Hepatic stellate cell (primary cell): Measurements from ENCODE around the gene CEP112.

ENCODE experiments used
- DNase-seq: peaks from one replicate; pipeline ENCODE4 v3.0.0; 2011; ENCODE audit warnings: low spot score

The CEP112 gene

DNA sequence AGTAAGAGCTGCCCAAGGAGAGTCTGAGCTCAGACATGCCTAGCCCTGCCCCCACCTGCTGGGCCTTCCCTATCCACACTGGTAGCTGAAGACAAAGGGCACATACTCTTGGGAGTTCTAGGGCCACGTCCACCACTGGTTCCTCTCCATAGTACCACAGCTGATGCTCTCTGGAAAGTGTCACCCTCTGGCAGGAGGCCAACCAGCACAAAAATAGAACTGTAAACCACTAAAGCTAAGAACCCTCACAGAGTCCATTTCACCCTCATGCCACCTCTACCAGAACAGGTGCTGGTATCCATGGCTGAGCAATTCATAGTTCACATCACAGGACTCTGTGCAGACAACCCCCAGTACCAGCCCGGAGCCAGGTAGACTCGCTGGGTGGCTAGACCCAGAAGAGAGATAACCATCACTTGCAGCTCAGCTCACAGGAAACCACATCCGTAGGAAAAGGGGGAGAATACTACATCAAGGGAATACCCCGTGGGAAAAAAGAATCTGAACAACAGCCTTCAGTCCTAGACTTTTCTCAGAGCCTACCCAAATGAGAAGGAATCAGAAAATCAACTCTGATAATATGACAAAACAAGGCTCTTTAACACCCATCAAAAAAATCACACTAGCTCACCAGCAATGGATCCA lies 115.3 kb downstream of the CEP112 start:
- no peak for DNase-seq

DNA sequence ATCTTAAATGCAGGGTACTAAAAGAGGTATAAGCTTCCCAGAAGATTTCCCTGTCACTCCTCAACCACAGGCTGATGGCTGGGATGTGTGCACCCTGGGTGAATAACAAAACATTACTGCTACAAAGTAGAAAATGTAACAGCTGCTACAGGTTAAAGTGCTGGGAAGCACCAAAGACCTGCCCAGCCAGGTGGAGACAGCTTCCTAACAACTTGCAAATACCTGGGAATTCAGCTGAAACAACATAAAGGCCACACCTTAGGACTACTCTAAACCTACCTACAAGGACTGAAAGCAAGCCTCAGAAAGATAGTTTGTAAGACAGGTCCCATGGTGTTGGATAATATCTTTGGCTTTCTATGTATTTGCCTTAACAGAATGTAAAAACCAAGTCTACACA lies 118.5 kb downstream of the CEP112 start:
- no peak for DNase-seq

DNA sequence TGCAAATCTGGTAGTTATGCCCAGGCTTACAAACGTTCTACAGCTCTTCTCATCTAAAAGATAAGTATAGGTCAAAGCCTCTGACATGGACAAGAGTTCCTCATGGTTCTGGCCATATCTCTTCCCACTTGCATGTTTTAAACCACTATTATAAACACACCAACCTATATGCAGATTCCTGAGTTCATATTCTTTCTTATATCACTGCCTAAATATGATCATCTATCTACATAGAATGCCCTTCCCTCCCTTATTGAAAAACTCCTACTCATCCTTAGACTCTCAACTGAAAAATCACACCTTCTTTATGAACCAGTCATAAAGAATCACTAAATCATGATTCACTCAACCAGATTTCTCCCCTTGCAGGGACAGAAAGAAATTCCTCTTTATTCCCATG lies 128.2 kb downstream of the CEP112 start:
- no peak for DNase-seq

DNA sequence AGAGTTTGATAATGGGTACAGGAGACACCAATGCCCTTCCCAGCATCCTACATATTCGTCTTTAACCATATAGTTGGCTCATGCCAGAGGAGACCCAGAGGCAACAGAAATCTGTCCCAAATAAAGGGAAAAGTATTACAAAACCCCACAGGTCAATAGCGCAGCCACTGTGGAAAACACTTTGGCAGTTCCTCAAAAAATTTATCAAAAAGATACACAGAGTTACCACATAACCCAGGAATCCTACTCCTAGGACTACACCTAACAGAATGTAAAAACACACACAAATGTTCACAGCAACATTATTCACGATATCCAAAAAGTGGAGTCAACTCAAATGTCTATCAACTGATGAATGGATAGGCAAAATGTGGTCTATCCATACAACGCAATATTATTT lies 135.8 kb downstream of the CEP112 start:
- DNase-seq, result no peak

DNA sequence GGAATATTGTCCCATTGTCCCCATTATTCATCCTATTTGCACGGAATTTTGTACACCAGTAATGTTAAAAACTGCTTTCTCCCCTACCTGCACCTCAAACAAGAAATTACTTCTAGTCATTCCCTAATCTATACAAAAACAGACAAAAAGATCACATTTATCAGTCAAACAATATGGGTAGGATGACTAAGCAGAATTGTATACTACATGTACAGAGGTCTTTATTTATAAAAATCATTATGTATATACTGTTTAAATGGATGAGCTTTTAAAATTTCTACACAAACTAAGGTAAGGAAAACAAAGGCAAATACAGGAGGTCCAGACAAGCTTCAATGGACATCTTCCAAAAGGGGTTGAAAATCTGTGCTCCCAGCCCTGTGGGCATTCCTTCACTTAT lies 137.7 kb downstream of the CEP112 start:
- no peak for DNase-seq

DNA sequence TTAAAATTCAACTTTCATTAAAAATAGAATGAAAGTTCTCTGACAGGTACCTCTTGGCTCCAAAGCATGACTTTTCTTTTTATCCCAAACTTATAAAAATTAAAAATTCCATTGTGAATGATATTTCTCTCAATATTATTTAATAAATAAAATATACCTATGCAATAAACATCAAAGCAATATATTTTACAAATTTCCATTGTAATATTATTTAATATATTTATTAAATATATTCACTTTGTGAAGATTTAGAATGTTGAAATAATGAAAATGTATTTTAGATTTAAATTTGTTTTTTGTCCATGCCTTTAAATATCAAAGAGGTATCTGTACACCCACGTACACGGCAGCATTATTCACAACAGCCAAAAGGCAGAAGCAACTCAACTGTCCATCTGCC lies 147.8 kb downstream of the CEP112 start:
- no peak for DNase-seq

DNA sequence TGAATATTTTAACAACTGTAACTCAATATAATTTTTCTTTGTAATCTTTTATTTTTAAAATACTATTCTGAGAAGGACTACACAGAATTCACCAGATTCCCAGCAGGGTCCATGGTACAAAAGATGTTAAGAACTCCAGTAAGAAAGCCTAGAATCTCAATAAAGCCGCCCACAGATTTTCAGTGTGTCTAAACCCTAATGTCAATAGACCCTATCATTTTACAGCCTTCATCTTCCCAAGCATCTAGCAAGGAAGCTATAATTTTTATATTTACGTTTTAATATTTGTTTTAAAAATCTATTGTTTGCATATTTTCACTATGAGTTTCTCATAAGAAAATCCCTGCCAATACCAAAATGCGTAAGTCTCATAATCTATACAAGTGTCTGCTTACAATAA lies 148.5 kb downstream of the CEP112 start:
- no peak for DNase-seq

DNA sequence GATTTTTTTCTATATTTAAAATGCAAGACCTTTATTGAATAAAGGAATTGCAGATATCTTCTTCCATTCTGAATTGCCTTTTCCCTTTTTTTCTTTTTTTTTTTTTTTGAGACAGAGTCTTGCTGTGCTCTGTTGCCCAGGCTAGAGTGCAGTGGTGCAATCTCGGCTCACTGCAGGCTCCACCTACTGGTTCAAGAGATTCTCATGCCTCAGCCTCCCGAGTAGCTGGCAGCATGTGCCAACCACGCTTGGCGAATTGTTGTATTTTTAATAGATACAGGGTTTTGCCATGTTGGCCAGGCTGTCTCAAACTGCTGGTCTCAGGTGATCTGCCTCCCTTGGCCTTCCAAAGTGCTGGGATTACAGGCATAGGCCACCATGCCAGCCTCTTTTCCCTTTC lies 151.5 kb downstream of the CEP112 start:
- no peak for DNase-seq

DNA sequence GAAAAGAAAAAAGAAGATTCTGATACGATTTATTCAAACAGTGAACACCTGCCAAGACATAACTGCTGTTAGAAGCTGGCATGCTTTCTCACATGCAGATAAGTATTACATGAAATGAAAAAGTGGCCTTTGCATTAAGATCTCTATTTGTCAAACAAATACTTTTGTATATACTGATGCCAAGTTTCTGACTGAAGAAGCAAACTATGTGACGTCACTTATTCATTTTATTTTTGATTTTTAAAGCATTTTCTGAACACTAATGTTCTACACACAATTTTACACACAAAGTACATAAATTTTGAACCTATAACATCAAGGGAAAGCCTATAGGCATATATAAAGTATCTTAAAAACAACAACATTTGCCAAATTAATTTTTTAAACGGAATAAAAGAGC lies 153.8 kb downstream of the CEP112 start:
- no peak for DNase-seq

DNA sequence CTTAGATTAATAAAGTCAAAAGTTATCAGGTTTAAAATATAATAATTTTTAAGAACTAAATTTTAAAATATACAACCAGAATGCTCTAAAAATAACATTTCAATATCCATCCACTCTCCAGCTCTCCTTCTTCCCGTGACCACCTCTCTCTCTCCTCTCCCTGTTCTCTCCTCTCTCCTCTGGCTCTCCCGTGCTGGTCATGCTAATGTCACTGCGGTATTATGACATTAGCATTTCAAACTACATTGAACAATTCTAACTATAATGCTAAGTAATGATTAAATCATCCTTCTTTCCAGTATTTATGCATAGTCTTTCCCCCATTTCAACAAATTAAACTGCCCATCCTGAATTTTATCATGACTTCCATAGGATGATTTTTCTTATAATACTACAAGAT lies 154.7 kb downstream of the CEP112 start:
- DNase-seq, result no peak

DNA sequence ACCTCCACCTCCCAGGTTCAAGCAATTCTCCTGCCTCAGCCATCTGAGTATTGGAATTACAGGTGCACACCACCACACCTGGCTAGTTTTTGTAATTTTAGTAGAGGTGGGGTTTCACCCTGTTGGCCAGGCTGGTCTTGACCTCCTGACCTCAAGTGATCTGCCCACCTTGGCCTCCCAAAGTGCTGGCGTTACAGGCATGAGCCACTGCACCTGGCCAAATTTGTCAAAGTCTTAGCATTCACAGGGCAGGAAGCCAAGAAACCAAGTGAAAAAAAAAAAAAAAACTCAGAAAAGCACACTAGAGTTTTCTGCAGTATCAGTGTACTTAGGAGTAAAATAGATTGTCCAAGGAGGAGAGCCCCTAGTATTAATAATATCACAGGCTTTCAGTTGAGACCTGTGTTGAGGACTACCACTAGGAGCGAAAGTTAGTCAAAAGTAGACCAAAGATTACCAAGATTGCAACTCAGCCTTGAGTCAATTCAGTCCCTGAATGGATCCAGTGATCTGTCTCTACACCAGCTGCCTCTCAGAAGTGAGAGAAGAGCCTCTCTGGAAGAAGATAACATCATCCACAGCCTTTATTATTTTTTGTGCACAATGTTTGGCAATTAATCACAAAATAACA lies 159.7 kb downstream of the CEP112 start:
- DNase-seq, result no peak

DNA sequence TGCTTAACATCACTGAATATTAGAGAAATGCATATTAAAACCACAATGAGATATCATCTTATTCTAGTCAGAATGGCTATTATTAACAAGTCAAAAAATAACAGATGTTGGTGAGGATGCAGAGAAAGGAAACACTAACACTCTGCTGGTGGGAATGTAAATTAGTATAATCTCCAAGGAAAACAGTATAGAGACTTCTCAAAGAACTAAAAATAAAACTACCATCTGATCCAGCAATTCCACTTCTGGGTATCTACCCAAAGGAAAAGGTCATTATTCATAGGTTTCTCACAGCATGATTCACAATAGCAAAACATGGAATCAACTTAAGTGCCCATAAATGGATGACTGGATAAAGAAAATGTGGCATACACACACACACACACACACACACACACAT lies 166.4 kb downstream of the CEP112 start:
- DNase-seq, result no peak

DNA sequence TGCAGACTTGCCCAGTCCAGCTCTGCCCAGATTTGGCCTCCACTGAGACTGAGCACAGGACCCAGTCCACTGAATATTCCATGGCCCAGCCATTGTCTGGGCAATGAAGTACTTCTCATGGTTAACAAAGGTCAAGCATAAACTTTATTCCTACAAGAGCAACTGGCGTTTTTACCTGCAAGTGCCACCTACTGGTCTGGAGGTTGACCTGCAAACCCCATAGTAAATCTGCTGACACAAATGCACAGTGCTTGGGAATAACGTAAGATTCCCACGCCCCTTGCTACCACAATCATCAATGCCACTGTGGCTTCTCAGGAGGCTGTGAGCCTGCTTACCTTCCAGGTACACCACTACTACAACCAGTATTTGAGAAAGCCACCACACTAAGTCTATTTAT lies 170.2 kb downstream of the CEP112 start:
- DNase-seq, result no peak

DNA sequence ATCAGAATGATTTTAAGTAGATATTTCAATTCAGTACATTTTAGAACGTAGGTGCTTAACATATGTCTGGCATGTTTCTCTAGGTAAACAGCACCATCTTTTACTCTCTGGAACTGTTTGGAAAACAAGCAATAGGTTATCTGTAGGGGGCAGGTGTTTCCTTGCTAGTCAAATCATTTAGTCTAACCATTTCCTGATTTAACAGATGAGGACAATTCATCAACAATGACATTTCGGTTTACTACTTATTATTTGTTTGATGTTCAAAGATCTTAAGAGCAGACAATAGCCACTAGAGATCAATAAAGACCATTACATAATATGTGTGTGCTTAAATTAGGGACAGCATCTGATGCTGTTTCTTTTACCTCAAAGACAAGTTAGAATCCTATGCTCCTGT lies 173.1 kb downstream of the CEP112 start:
- DNase-seq, result no peak

DNA sequence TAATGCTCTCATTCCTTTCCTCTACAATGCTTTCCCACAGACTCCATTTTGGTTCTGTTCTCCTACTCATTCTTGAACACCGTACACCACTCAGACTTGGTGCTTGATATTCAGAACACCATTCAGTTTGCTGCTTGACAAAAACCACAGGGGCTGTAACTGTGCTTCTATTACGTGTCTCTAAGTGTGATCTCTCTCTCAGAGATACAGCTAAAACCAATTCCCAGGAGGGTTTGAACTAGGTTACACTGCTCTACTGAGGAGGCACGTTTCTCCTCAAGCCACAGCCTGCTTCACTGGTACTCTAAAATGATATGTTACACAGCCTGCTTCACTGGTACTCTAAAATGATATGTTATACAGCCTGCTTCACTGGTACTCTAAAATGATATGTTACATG lies 175.7 kb downstream of the CEP112 start:
- no peak for DNase-seq

DNA sequence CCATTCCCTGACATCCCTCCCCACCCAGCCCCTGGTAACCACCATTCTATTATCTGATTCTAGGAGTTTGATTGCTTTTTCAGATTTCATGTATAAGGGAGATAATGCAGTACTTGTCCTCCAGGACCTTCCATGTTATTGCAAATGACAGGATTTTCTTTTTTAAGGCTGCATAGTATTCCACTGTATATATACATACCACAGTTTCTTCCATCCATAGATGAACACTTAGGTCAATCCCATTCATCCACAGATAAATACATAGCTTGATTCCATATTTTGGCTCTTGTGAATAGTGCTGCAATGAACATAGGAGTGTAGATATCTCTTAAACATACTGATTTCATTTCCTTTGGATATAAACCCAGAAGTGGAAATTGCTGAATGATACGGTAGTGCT lies 183.3 kb downstream of the CEP112 start:
- no peak for DNase-seq

DNA sequence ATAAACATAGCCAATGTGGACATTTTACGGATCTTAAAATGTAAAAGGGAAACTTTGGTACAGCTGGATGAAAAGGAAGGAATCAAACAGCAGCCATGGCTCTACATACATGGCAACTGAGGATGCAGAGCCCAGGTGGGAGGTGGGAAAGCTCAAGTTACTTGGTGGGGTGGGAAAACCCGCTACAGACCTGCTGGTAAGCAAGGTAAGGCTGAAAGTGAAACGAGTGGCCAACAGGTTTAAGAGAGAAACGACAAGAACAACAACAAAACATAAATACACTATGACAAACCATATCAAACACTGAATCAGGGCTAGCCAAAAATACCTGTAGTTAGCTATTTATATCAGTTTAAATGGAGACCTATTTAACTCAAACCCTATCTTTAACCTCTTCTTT lies 185.3 kb downstream of the CEP112 start:
- DNase-seq, result no peak

DNA sequence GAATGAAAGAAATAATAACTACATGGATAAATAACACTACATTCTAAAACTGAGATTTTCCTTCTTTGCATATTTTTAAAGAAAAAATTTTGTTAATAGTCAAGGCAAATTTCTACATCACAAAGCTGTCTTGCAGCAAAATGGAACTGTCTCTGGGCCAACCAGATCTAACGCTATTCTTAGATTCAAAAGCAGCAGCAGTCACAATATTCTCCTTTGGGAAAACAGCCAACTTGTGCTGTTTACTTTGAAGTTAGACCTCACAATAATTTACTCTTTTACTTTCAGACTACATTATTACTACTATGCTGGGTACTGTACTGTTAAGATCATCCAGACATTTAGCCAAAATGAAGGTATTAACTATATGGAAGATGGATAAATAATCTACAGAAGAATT lies 189.1 kb downstream of the CEP112 start:
- no peak for DNase-seq

DNA sequence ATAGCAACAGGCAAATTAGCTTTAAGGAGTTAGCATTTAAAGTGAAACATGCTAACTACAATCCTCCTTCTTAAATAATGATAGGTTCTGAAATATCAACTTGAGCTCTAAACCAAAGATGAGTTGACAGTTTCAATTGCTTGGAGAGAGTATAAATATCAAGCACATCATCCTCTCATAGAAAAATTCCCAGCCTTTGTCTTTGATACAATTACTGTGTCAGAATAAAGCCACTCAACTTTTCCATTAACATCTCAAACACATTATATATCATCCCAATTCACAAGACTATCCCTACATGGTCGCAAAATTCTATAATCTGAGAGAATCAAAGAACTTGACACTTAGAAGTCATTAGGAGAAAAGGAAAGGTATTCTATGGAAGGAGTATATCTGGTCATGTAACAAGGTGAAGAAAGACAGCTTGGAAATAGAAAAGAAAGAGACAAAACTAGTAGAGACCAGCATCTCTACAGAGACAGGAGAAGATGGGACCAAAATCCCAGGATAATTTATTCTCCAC lies 189.8 kb downstream of the CEP112 start:
- DNase-seq, result no peak

DNA sequence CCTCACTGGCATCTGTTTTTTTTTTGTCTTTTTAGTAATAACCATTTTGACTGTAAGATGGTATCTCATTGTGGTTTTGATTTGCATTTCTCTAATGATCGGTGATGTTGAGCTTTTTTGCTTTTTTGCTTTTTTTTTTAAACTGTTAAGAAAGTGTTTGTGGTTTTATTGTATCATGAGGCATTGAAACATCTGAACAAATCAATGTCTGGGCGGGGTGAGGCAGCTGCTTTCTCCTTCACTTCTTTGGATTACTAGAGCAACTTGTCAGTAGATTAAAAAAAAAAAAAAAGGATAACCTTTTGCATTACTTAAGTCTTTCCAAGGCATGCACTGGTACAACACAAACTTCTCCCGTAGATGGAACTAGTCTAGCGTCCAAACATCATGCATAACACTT lies 191.7 kb downstream of the CEP112 start:
- no peak for DNase-seq

DNA sequence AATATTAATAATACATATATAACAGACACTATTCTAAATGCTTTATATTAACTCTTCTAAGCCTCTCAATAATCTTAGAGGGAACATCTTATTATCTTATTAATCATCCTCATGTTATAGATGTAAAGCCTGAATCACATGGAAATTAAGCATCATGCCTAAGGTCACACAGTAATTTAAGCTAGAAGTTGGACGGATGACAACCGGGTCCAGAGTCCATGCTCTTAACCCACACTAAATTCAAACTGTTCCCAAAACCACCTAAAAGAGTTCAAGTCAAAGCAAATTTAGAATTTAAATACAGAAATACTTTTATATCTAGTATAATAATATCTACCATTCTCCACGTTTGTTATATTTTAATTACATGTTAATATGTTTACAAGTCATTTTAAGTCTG lies 193.3 kb downstream of the CEP112 start:
- no peak for DNase-seq

DNA sequence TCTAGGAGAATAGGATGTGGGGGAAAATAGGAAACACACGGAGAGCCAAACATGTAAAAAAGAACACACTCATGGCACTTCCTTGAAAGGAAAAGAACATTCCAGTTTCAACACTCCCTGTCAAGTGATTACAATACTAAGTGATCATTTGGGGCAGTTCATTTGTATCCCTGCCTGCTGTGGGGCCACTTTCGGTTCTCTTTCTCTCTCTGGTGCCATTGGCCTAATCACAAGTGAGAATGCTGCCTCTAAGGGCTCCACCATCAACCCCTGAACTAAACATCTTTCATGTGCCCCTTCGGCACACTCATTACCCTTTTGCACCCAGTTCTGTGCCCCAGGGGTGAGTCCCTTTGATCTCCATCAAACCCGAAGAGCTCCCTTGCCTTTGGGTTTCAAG lies 197.3 kb downstream of the CEP112 start:
- no peak for DNase-seq

DNA sequence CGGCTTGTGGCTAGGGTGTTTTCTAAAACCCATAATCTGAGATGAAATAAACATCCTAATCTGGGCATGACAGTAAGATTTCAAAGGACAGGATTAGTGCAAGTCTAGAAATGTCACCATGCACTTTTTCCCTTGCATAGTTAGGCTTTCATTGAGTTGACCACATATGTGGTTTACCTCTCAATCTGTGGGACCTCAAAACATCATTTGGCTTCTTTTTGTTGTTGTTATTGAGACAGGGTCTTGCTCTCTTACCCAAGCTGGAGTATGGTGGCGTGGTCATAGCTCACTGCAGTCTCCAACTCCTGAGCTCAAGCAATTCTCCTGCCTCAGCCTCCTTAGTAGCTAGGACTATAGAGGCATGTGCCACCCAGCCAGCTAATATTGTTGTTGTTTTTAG lies 197.8 kb downstream of the CEP112 start:
- no peak for DNase-seq

DNA sequence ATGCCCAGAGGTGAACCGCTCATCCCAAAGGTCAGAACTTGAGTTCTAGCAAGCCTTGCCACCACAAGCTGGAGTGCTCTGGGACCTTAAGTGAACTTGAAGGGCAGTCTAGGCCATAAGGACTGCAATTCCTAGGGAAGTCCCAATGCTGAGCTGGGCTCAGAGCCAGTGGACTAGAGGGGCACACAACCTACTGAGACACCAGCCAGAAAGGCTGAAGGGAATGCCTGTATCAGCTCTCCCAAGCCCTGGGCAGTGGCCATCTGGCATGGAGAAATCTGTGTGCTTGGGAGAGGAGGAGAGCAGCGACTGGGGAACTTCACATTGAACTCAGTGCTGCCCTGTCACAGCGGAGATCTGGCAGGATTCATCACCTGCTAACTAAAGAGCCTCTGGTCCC lies 201.3 kb downstream of the CEP112 start:
- DNase-seq, result no peak
